K562 (cell line): ENCODE results near the gene SLC10A3. TPM values are rescaled to one million over a fixed set of nuclear protein-coding genes. Genes with fewer than 3 reads are reported as not detected.
A peak's percentile ranks its signal among the peaks of the same experiment; 100 is the strongest.

Experiments used
- BRF2 ChIP-seq: IDR thresholded peaks from 3 replicates; pipeline ENCODE4 v1.6.1; 2011; ENCODE audit warnings: borderline replicate concordance, mild to moderate bottlenecking; ENCODE audit not compliant: insufficient read length, insufficient read depth
- DLX4 ChIP-seq: fragments of 250-450 bp; sonication (Bioruptor Pico); IDR thresholded peaks from 2 replicates; pipeline ENCODE4 v1.6.1; 2021; ENCODE audit warnings: mild to moderate bottlenecking
- E2F3 ChIP-seq: fragments of 250-450 bp; sonication (Bioruptor Pico); IDR thresholded peaks from 2 replicates; pipeline ENCODE4 v1.4.0; 2020; ENCODE audit warnings: mild to moderate bottlenecking
- E2F6 ChIP-seq, 2 experiments: IDR thresholded peaks; 2 replicates each; pipeline ENCODE4 v1.6.1; 2011; ENCODE audit warnings: borderline replicate concordance in 1 of 2, control low read depth in 1 of 2, low read depth in 1 of 2, low read length in 1 of 2, mild to moderate bottlenecking in 1 of 2, mixed read lengths in 1 of 2, moderate library complexity in 1 of 2; ENCODE audit not compliant: insufficient read depth in 1 of 2, insufficient read length in 1 of 2, poor library complexity in 1 of 2, severe bottlenecking in 1 of 2; ENCODE audit errors: extremely low read depth in 1 of 2
- ELK1 ChIP-seq: sonication (generic); formaldehyde crosslinking; IDR thresholded peaks from 2 replicates; pipeline ENCODE4 v1.8.1; 2022; ENCODE audit warnings: missing genetic modification reagents
- ESRRB ChIP-seq: fragments of 250-450 bp; sonication (Bioruptor Pico); IDR thresholded peaks from 2 replicates; pipeline ENCODE4 v1.5.0; 2020; ENCODE audit warnings: mild to moderate bottlenecking, moderate library complexity, borderline replicate concordance
- ETS1 ChIP-seq: conservative IDR thresholded peaks from 2 replicates; pipeline ENCODE4 v1.6.1; 2011; ENCODE audit warnings: low read depth, mild to moderate bottlenecking, low read length; ENCODE audit not compliant: control insufficient read depth
- GTF2A2 ChIP-seq: IDR thresholded peaks from 2 replicates; pipeline ENCODE4 v1.6.1; 2016; ENCODE audit warnings: mild to moderate bottlenecking, missing genetic modification characterization, missing compliant biosample characterization
- POLR2G ChIP-seq: fragments of 200-400 bp; formaldehyde crosslinking; IDR thresholded peaks from 2 replicates; pipeline ENCODE4 v1.6.1; 2017; ENCODE audit warnings: low read depth, mild to moderate bottlenecking, antibody characterized with exemption, low read length, moderate library complexity
- VEZF1 ChIP-seq: fragments of 200-800 bp; sonication (Bioruptor generic); IDR thresholded peaks from 2 replicates; pipeline ENCODE4 v1.6.1; 2017; ENCODE audit warnings: missing genetic modification characterization, missing compliant biosample characterization
- ZBTB11 ChIP-seq, 3 experiments: fragments of 200-800 bp in 1 of 3; fragments of 250-450 bp in 1 of 3; fragments of 450-650 bp in 1 of 3; sonication (Bioruptor Pico) in 1 of 3; sonication (Bioruptor generic) in 1 of 3; formaldehyde crosslinking in 1 of 3; IDR thresholded peaks; 2 replicates each; pipeline versions ENCODE4 v1.6.1 to v1.8.0; 2016 to 2022; ENCODE audit warnings: mild to moderate bottlenecking in 2 of 3, missing genetic modification characterization in 2 of 3, missing compliant biosample characterization in 1 of 3, moderate library complexity in 1 of 3
- ZFX ChIP-seq: sonication (generic); formaldehyde crosslinking; IDR thresholded peaks from 2 replicates; pipeline ENCODE4 v1.8.0; 2022; ENCODE audit warnings: mild to moderate bottlenecking, missing genetic modification reagents, moderate library complexity
- polyA plus RNA-seq, 8 experiments: library from polyadenylated mRNA; depleted of rRNA in 4 of 8; stranded (reverse) in 5 of 8; unstranded in 3 of 8; fragments of >200 nt; fragmentation: Nextera tagmentation in 2 of 8; fragmentation: Illumina TruSeq in 1 of 8; extraction: Ambion mirVana in 2 of 8; extraction: Trizol in 1 of 8; gene quantifications; 2 replicates each; pipeline versions ENCODE4 v1.2.1 to v1.2.3, GENCODE V29; 2011 to 2014; ENCODE audit warnings: inconsistent platforms in 1 of 8, missing spikeins in 1 of 8
- total RNA-seq, 7 experiments: library from RNA; depleted of rRNA in 6 of 7; stranded (reverse); fragments of >200 nt in 6 of 7; fragmentation: Illumina TruSeq in 2 of 7; extraction: Trizol in 2 of 7; gene quantifications; 2 replicates each; pipeline versions ENCODE4 v1.2.1 to v1.2.3, GENCODE V29; 2011 to 2021; ENCODE audit warnings: low replicate concordance in 1 of 7

The SLC10A3 gene
- total and polyA plus RNA-seq, 9 of the 15 experiments (the other 6 are each of a cell fraction or from before 2014, with no cell fraction given) = 5.2 to 30.6 (median 16.7) TPM

- TF ChIP-seq ELK1 (CRISPR knock-in tag) = no peak
- peak; percentile 94 for TF ChIP-seq POLR2G
- TF ChIP-seq DLX4 (CRISPR knock-in tag) = no peak
- TF ChIP-seq ZFX (CRISPR knock-in tag) = peak; percentile 47
- peak; percentile 60; the same call in 1 of the 2 replicates for TF ChIP-seq ETS1
- peak; percentile 89 for TF ChIP-seq VEZF1 (CRISPR knock-in tag)
- no peak for TF ChIP-seq BRF2
- TF ChIP-seq ESRRB (CRISPR knock-in tag) = no peak
- peak; percentile 97 for TF ChIP-seq GTF2A2 (tag)
- TF ChIP-seq ZBTB11 (CRISPR knock-in tag; IDR thresholded peaks at IDR 0.05) = 0 out of 6 replicates have a peak, but pooled peaks of 1 of the 3 experiments have one; percentile 28
- 0 out of 2 replicates have a peak, but pooled peaks have one; percentile 25 for TF ChIP-seq E2F3 (CRISPR knock-in tag)
- peak in 1 of 2 experiments; percentile 24 for TF ChIP-seq E2F6 (IDR thresholded peaks at IDR 0.05; ENCODE audit: borderline replicate concordance in 1 of 2, extremely low read depth in 1 of 2, insufficient read depth in 1 of 2, insufficient read length in 1 of 2, low read depth in 1 of 2, low read length in 1 of 2, poor library complexity in 1 of 2, severe bottlenecking in 1 of 2)
Measured at GRCh38 chrX:154458116-154458953, 32.1 kb downstream of the SLC10A3 start, which contains the start of gene PLXNA3 (continued).
